Stimulated activated naive CD8-positive, alpha-beta T cell treated with anti-CD3 and anti-CD28 coated beads, Interleukin-15, amount 100 ng/mL, for 72 hours (primary cell): ENCODE data around the gene HS6ST2.
A peak's percentile ranks its signal among the peaks of the same experiment; 100 is the strongest.
"Not testable (repeated sequence)": the region's sequence is repeated elsewhere in the genome, so short reads cannot be mapped to it uniquely, and the experiment has no call there.

Source experiments
- ATAC-seq: fragments of 150-1000 bp; cut with Tn5 transposase; 2 replicates; pipeline ENCODE4 v1.10.0; 2021; ENCODE audit warnings: mild to moderate bottlenecking, moderate library complexity
- DNase-seq, 2 donors: peaks; one replicate each; pipeline ENCODE4 v3.0.0; 2021 to 2022
- H3K27ac Mint-ChIP-seq, 2 donors: one replicate each; pipeline ENCODE4 v1.8.0; 2022; ENCODE audit warnings: mild to moderate bottlenecking in 2 of 2, mixed read lengths in 2 of 2, moderate library complexity in 2 of 2
- H3K27me3 Mint-ChIP-seq: one replicate; pipeline ENCODE4 v1.8.0; 2022; ENCODE audit warnings: mixed read lengths
- H3K4me1 Mint-ChIP-seq: one replicate; pipeline ENCODE4 v1.8.0; 2022; ENCODE audit warnings: mild to moderate bottlenecking, mixed read lengths
- H3K4me3 Mint-ChIP-seq, 2 donors: one replicate each; pipeline ENCODE4 v1.8.0; 2022; ENCODE audit warnings: mild to moderate bottlenecking in 2 of 2, mixed read lengths in 2 of 2, moderate library complexity in 1 of 2
- H3K9me3 Mint-ChIP-seq, 2 donors: one replicate each; pipeline ENCODE4 v1.8.0; 2022; ENCODE audit warnings: mixed read lengths in 2 of 2

HS6ST2 gene

DNA sequence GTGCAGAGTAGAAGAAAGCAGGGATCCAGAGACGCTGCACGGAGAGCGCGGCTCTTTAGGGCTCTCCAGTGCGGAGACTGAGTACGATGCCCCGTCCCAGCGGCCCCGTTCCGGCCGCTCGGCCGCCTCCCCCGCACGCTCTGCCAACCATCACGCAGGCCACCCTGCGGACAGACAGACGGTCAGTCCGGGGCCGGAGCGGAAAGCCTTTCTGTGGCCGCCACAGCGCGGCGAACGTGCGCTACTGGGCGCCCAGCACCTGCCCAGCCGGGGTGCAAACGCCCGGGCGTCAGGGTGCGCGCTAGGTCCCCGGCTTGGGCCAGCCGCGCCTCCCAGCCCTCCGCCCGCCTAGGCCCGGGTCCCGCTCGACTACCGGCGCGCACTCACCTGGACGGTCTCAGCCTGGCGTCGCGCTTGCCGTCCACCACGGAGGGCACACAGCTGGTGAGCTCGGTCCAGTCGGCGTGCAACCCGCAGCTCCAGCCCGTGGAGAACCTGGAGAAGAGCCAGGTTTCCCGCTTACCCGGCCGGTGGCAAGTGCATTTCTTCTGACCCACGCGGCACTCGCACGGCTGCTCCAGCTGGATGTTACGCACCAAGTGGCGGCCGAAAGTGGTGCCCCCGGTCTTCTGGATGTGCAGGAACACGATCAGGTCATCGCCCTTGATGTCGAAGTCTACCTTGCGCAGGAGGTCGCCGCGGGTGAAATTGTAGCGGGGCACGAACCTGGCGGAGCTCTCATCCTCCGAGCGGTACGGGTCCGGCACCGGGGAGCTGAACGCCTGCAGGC is 1.8 kb downstream of the HS6ST2 start:
- Mint-ChIP-seq H3K27me3 (peaks cover 45% of the 10 kb centered on the region), H3K4me1 (peaks cover 14% of the 10 kb centered on the region), H3K27ac (no peak overlapping the region), H3K9me3 (no peaks in the 10 kb centered on the region), H3K4me3 (peak overlapping the region; percentile 67 to 83)
- DNase-seq (peak in 1 of 2 donors; percentile 8), ATAC-seq (peak; percentile 24)

DNA sequence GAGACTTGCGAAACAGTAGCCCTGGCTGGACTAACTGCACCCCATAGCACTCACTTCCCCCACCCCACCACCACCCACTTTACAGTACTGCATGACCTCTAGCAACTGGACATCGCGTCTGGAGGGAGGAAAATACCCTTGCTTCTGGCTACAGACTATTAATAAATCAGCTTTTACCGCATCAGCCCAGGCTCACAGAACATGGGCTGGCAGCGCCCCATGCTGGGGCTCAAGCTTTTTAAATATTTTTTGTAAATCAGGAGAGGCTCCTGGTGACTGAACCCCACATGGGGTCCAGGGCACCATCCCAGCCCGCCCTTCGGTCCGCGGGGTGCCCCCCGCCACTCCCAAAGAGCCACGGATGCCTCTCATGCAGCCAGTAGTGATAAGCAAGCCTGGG is 2.7 kb downstream of the HS6ST2 start:
- H3K4me1 Mint-ChIP-seq: peaks cover 14% of the 10 kb centered on the region
- DNase-seq (no peak), ATAC-seq (no peak)
- no peaks in the 10 kb centered on the region for H3K9me3 Mint-ChIP-seq
- peak overlapping the region; percentile 41 to 67 for H3K4me3 Mint-ChIP-seq
- peaks cover 54% of the 10 kb centered on the region for H3K27me3 Mint-ChIP-seq
- no peak overlapping the region for H3K27ac Mint-ChIP-seq

- Mint-ChIP-seq H3K9me3 (no peaks in the 10 kb centered on the region), H3K4me3 (no peak overlapping the region), H3K4me1 (peaks cover 14% of the 10 kb centered on the region), H3K27me3 (peaks cover 51% of the 10 kb centered on the region), H3K27ac (no peak overlapping the region)
- ATAC-seq (no peak), DNase-seq (no peak)
These were observed 4.1 kb downstream of the HS6ST2 start for GRCh38 chrX:132954323-132954722.

DNA sequence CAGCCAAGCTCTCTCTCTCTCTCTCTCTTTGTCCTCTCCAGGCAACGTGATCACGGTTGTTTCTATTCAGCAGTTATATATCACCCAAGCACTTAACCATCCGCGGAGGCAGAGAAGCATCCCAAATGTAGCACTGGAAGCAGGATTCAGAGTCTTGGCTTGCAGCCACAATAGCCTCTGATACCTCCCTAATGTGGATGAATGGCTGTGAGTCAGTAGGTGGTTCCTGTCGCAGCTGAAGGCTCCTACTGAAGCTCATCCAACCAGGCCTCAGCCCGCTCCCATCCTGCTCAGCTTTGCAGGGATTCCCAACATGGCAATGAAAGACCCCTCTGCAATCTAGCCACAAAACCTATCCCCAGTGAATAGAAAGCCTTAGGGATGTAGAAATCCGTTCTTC is 5.1 kb downstream of the HS6ST2 start:
- peaks cover 42% of the 10 kb centered on the region for H3K27me3 Mint-ChIP-seq
- H3K9me3 Mint-ChIP-seq: no peaks in the 10 kb centered on the region
- peaks cover 14% of the 10 kb centered on the region for H3K4me1 Mint-ChIP-seq
- no peak overlapping the region for H3K4me3 Mint-ChIP-seq
- no peak overlapping the region for H3K27ac Mint-ChIP-seq
- ATAC-seq (no peak), DNase-seq (no peak)

DNA sequence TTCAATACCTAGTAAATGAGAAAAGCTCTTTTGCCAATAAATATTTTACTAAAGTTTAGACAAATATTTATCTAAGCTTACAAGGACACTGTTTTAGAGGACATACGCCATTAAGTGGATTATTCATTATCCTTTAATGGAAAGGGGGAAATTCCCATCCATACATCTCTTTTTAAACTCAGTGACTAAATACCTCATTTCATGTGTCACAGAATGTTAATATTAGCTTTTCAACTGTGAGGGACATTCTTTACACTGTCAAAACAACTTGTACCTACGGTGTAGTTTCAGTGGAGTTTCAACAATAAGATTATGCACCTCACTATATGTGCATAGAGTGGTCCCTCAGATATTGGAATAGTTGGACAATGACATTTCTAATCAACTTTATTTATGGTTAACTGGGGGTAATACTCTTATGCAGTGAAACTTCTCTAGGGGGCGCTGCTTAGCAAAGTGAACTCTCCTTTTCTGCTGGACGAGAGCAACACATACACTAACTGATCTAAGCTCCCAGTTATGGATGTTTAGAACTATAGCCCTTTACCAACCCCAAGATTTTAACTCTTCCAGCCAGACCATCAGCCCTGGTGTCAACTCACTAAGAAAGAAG is 9.7 kb downstream of the HS6ST2 start:
- no peak for ATAC-seq
- Mint-ChIP-seq H3K4me1 (no peaks in the 10 kb centered on the region), H3K9me3 (no peaks in the 10 kb centered on the region), H3K27ac (no peak overlapping the region), H3K27me3 (peaks cover 10% of the 10 kb centered on the region), H3K4me3 (no peak overlapping the region)
- DNase-seq: no peak

DNA sequence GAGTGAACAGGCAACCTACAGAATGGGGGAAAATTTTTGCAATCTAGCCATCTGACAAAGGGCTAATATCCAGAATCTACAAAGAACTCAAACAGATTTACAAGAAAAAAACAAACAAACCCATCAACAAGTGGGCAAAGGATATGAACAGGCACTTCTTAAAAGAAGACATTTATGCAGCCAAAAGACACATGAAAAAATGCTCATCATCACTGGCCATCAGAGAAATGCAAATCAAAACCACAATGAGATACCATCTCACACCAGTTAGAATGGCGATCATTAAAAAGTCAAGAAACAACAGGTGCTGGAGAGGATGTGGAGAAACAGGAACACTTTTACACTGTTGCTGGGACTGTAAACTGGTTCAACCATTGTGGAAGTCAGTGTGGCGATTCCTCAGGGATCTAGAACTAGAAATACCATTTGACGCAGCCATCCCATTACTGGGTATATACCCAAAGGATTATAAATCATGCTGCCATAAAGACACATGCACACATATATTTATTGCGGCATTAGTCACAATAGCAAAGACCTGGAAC is 13.3 kb downstream of the HS6ST2 start:
- ATAC-seq, H3K27me3 Mint-ChIP-seq, H3K4me3 Mint-ChIP-seq, H3K27ac Mint-ChIP-seq, H3K9me3 Mint-ChIP-seq, DNase-seq, H3K4me1 Mint-ChIP-seq: not testable (repeated sequence)

- H3K4me3 Mint-ChIP-seq: no peak overlapping the region
- no peak for ATAC-seq
These were observed 17.6 kb downstream of the HS6ST2 start for GRCh38 chrX:132940727-132941327.

GRCh38 chrX:132933170-132933569 is 25.3 kb downstream of the HS6ST2 start:
- Mint-ChIP-seq H3K4me1 (no peaks in the 10 kb centered on the region), H3K27me3 (peaks cover 8% of the 10 kb centered on the region), H3K9me3 (no peaks in the 10 kb centered on the region), H3K4me3 (no peak overlapping the region), H3K27ac (no peak overlapping the region)
- ATAC-seq (no peak), DNase-seq (no peak)

More at GRCh38 chrX:132940727-132941327, 17.6 kb downstream of the HS6ST2 start:
- H3K27ac Mint-ChIP-seq: no peak overlapping the region
- no peaks in the 10 kb centered on the region for H3K9me3 Mint-ChIP-seq
- no peaks in the 10 kb centered on the region for H3K4me1 Mint-ChIP-seq
- no peak for DNase-seq
- no peaks in the 10 kb centered on the region for H3K27me3 Mint-ChIP-seq

GRCh38 chrX:132924426-132924825 is 34.0 kb downstream of the HS6ST2 start:
- no peak for ATAC-seq
- DNase-seq: no peak
- H3K4me1 Mint-ChIP-seq: no peaks in the 10 kb centered on the region
- no peaks in the 10 kb centered on the region for H3K27me3 Mint-ChIP-seq
- no peak overlapping the region for H3K4me3 Mint-ChIP-seq
- no peak overlapping the region for H3K27ac Mint-ChIP-seq
- H3K9me3 Mint-ChIP-seq: no peaks in the 10 kb centered on the region

GRCh38 chrX:132918523-132918922 is 39.9 kb downstream of the HS6ST2 start:
- H3K4me3 Mint-ChIP-seq: no peak overlapping the region
- H3K27ac Mint-ChIP-seq: no peak overlapping the region
- H3K27me3 Mint-ChIP-seq: no peaks in the 10 kb centered on the region
- DNase-seq (no peak), ATAC-seq (no peak)
- H3K9me3 Mint-ChIP-seq: no peaks in the 10 kb centered on the region
- no peaks in the 10 kb centered on the region for H3K4me1 Mint-ChIP-seq

- Mint-ChIP-seq H3K27me3 (no peaks in the 10 kb centered on the region), H3K9me3 (no peaks in the 10 kb centered on the region), H3K4me3 (no peak overlapping the region), H3K4me1 (no peaks in the 10 kb centered on the region), H3K27ac (no peak overlapping the region)
- DNase-seq: no peak
- ATAC-seq: no peak
These were observed 42.1 kb downstream of the HS6ST2 start for GRCh38 chrX:132916349-132916748.

DNA sequence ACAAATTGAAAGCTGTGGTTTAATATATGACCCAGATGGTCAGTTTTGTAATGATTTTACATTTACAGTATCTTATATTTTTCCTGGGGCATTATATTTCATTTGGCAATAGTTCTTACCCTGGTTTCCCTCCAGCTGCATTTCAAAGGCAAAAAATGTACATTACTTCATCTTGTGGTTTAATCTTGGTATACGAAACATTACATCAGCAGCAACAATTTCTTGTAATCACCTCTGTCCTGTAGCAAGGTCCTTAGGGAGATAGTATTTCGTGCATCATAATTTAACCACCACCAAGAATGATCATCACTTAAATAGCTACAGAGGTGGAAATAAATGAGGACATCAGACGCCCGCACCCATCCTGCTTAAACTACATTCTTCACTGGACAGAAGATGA is 48.8 kb downstream of the HS6ST2 start:
- no peaks in the 10 kb centered on the region for H3K4me1 Mint-ChIP-seq
- no peak overlapping the region for H3K4me3 Mint-ChIP-seq
- no peak for ATAC-seq
- no peaks in the 10 kb centered on the region for H3K27me3 Mint-ChIP-seq
- DNase-seq: no peak
- H3K27ac Mint-ChIP-seq: no peak overlapping the region
- no peaks in the 10 kb centered on the region for H3K9me3 Mint-ChIP-seq

- H3K27me3 Mint-ChIP-seq: no peaks in the 10 kb centered on the region
- H3K4me1 Mint-ChIP-seq: no peaks in the 10 kb centered on the region
- no peak for ATAC-seq
- H3K4me3 Mint-ChIP-seq: no peak overlapping the region
- no peak for DNase-seq
- H3K9me3 Mint-ChIP-seq: no peaks in the 10 kb centered on the region
- H3K27ac Mint-ChIP-seq: no peak overlapping the region
These were observed 49.5 kb downstream of the HS6ST2 start for GRCh38 chrX:132908891-132909290.

DNA sequence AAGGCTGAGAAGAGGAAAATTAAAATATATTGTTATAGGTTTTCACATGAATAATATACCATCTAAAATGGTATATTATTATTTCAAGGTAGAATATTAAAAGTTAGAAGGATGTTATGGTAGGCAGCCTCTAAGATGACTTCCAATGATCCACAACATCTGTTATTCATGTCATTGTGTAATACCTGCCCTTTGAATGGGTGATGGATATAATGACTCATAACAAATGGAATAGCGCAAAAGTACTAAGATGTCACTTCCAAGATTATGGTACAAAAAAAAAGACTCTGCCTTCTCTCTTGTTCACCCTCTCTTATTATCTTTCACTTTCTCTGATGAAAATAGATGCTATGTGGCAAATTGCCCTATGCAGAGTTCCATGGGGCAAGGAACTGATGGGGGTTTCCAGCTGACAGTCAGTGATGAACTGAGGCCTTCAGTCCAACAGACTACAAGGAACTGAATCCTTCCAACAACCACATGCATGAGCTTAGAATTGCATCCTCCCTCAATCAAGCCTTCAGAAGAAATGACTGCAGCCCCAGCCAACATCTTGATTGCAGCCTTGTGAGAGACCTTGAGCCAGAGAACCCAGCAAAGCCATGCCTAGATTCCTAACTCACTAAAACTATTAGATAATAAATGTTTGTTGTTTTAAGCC is 57.7 kb downstream of the HS6ST2 start:
- Mint-ChIP-seq H3K27ac (no peak overlapping the region), H3K4me3 (no peak overlapping the region), H3K9me3 (no peaks in the 10 kb centered on the region), H3K4me1 (no peaks in the 10 kb centered on the region), H3K27me3 (no peaks in the 10 kb centered on the region)
- ATAC-seq: no peak
- DNase-seq: no peak

DNA sequence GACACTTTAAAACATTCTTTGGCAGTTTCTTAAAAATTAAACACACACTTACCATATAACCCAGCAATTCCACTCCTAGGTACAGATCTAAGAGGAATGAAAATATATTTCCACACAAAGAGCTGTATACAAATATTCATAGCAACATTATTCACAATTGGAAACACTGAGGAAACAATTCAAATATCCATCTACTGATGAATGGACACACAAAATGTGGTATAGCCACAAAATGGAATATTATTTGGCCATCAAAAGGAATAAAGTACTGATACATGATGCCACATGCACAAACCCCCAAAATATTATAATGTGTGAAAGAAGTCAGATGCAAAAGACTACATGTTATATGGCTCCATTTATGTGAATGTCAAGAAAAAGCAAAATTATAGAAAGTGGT is 70.9 kb downstream of the HS6ST2 start:
- Mint-ChIP-seq H3K27ac (no peak overlapping the region), H3K4me3 (no peak overlapping the region), H3K9me3 (peaks cover 6 to 10% of the 10 kb centered on the region in 2 donors), H3K27me3 (no peaks in the 10 kb centered on the region), H3K4me1 (no peaks in the 10 kb centered on the region)
- no peak for ATAC-seq
- DNase-seq: no peak
